ENCODE results near the gene PAOX.

DNA sequence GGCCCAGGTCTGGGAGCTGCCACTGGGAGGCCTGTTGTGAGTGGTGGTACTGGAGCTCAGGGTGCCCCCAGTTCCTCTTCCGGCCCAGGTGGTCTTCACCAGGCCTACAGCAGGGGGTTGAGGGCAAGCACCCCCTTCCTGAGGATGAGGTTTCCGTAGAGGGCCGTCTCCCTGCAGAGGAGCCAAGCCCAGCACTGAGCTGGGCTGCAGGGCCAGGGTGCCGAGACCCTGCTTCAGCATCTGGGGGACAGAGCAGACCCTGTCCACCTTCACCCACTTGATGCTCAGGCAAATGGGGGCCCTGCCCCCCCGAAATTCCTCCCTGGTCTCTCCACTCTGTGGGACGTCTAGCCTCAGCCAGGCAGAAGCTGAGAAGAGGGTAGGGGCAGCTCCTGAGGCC is 23.8 kb upstream of the PAOX start:
- TF ChIP-seq, protein P1, sequence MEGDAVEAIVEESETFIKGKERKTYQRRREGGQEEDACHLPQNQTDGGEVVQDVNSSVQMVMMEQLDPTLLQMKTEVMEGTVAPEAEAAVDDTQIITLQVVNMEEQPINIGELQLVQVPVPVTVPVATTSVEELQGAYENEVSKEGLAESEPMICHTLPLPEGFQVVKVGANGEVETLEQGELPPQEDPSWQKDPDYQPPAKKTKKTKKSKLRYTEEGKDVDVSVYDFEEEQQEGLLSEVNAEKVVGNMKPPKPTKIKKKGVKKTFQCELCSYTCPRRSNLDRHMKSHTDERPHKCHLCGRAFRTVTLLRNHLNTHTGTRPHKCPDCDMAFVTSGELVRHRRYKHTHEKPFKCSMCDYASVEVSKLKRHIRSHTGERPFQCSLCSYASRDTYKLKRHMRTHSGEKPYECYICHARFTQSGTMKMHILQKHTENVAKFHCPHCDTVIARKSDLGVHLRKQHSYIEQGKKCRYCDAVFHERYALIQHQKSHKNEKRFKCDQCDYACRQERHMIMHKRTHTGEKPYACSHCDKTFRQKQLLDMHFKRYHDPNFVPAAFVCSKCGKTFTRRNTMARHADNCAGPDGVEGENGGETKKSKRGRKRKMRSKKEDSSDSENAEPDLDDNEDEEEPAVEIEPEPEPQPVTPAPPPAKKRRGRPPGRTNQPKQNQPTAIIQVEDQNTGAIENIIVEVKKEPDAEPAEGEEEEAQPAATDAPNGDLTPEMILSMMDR (IDR thresholded peaks at IDR 0.05): no peak
- TF ChIP-seq EZH2 (IDR thresholded peaks at IDR 0.05; ENCODE audit: borderline replicate concordance, insufficient read depth, low read depth, low read length, poor library complexity, severe bottlenecking): no peak
